NK-92 (cell line): ENCODE measurements around the gene PITPNC1.
"Not testable (repeated sequence)": the region's sequence is repeated elsewhere in the genome, so short reads cannot be mapped to it uniquely, and the experiment has no call there.

ENCODE experiments used
- DNase-seq: peaks from one replicate; lab custom pipeline; 2025; ENCODE audit not compliant: unreplicated experiment; lab: John Stamatoyannopoulos, UW

PITPNC1 gene

GRCh38 chr17:67456103-67456502, 79.0 kb downstream of the PITPNC1 start:
- DNase-seq, result no peak

DNA sequence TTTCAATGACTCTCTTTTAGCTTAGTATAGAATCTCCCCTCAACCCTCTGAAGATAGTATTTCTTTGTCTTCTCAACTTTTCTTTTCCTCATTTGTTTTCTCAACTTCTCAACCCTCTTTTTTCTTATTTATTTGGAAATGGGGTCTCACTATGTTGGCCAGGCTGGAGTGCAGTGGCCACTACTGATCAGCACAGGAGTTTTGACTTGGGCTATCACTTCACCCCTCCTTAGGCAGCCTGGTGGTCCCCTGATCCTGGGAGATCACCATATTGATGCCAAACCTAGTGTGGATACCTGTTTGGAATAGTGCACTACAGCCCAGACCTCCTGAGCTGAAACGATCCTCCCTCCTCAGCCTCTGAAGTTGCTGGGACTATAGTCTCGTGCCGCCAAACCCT, 79.8 kb downstream of the PITPNC1 start:
- DNase-seq, result no peak

- DNase-seq, result no peak
Measured at GRCh38 chr17:67458203-67458602, 81.1 kb downstream of the PITPNC1 start.

- DNase-seq, result no peak
Measured at GRCh38 chr17:67459985-67460384, 82.9 kb downstream of the PITPNC1 start.

- DNase-seq, result no peak
Measured at GRCh38 chr17:67461228-67461780, 84.2 kb downstream of the PITPNC1 start.

GRCh38 chr17:67461876-67462275, 84.8 kb downstream of the PITPNC1 start:
- no peak for DNase-seq

DNA sequence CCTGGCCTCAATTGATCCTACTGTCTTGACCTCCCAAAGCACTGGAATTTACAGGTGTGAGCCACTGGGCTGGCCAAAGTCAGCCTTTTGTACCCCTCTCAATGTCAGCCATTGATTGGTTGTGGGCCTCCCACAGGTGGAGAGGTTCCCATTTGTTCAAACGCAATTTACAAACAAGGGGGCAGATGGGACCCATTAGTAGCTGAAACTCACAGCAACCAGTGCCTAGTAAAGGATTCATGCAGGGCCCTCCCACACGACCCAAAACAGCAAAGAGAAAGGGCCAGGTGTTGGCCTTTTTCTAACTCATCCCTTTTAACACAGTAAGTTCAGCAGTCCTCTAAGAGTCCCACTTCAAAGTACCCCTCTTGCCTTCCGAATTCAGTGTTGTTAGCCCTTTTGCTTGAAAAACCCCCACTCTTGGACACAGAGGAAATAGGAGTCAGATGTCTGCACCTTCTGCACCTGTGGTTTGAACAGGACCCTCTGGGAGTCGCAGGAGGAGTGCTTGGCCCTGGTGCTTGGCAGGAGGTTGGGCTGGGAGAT, 89.2 kb downstream of the PITPNC1 start:
- no peak for DNase-seq

GRCh38 chr17:67467500-67468455, 90.7 kb downstream of the PITPNC1 start:
- DNase-seq, result no peak

GRCh38 chr17:67469208-67469980, 92.3 kb downstream of the PITPNC1 start:
- DNase-seq, result no peak

DNA sequence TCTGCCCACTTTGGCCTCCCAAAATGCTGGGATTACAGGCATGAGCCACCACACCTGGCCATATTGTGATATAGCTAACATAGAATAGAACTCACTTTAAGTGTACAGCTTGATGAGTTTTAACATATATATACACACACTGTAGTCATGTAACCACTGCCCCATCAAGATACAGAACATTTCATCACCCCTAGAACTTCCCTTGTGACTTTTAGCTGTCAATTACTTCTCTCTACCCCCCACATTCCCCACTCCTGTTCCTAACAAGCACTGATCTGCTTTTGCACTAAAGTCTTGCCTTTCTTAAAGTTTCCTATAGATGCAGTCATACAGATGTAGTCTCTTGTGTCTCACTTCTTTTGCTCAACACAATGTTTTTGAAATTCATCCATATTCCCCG, 93.1 kb downstream of the PITPNC1 start:
- DNase-seq, result no peak

- DNase-seq, result no peak
Measured at GRCh38 chr17:67471118-67471517, 94.0 kb downstream of the PITPNC1 start.

DNA sequence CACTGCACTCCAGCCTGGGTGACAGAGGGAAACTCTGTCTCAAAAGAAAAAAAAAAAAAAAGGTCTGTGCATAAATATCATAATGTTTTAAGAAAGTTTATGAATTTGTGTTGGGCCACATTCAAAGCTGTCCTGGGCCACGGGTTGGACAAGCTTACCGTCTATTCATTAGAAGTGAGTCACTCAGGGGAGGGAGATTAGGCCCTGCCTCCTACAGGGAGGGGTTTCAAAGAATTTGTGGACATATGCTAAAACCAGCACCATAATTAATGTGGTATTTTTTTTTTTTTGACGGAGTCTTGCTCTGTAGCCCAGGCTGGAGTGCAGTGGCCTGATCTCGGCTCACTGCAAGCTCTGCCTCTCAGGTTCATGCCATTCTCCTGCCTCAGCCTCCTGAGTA, 95.5 kb downstream of the PITPNC1 start:
- not testable (repeated sequence) for DNase-seq

GRCh38 chr17:67474081-67474661, 97.1 kb downstream of the PITPNC1 start:
- no peak for DNase-seq

GRCh38 chr17:67475161-67475937, 98.3 kb downstream of the PITPNC1 start:
- peak; percentile 12 for DNase-seq

DNA sequence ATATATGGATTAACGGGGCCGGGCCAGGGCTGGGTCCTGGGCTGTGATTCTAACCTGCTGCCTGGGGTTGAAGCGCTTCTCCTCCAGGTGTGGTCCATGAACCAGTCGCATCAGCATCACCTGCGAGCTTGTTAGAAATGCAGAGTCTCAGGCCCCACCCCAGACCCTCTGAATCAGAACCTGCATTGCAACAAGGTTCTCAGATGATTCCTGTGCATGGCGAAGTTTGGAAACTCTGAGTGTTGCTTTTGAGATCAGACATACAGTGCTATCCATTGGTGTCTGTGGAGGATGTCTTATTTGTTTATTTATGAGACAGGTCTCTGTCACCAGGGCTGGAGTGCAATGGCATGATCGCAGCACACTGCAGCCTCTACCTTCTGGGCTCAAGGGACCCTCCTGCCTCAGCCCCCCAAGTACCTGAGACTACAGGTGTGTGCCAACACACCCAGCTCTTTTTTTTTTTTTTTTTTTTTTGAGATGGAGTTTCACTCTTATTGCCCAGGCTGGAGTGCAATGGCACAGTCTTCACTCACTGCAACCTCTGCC, 99.8 kb downstream of the PITPNC1 start:
- no peak for DNase-seq

DNA sequence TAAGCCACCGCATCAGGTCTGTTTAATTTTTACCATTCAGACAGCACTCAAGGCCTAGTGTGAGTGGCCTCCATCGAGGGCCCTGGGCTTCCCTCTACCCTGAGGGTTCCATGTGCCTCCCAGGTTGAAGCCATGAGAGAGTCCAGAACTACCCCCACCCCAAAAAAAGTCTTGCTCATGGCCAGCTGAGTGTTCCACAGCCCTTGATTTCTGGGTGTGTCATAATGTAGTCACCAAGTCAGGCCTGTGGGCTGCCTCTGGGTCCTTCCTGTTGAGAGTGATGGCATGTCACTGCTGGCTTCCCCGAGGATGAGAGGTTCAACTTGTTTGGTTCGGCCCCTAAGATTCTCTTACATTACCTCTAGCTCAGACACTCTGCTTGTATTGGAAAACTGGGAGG, 100.6 kb downstream of the PITPNC1 start:
- DNase-seq, result no peak

- no peak for DNase-seq
Measured at GRCh38 chr17:67478401-67479041, 101.4 kb downstream of the PITPNC1 start.

DNA sequence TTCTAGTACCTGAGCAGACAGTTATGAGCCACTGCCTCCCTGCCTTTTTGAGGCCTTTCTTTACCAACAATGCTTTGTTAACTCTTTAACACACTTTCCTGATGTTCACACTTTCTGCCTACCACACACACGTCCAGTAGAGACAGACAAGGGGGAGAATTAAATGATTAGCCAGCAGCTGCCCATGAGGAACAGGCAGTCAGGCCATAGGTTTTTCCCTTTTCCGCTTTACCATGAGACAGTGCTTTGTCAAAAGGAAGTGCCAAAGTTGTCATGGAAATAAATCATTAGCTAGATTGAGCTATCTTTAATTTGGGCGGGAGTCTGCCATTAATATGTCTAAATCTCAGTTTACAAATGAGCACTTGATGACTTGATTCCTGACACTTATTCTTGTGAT, 102.1 kb downstream of the PITPNC1 start:
- DNase-seq, result no peak

- not testable (repeated sequence) for DNase-seq
Measured at GRCh38 chr17:67480959-67481358, 103.9 kb downstream of the PITPNC1 start.

- DNase-seq, result no peak
Measured at GRCh38 chr17:67481808-67482207, 104.7 kb downstream of the PITPNC1 start.
